ENCODE measurements around the gene CAND2.

GRCh38 chr3:12754313-12754712 is 42.2 kb upstream of the CAND2 start:
- TF ChIP-seq PAX8 (IDR thresholded peaks at IDR 0.05) (no peak), TBL1XR1 (IDR thresholded peaks at IDR 0.05; ENCODE audit: low read depth, low read length) (no peak)
- TF ChIP-seq, protein P1, sequence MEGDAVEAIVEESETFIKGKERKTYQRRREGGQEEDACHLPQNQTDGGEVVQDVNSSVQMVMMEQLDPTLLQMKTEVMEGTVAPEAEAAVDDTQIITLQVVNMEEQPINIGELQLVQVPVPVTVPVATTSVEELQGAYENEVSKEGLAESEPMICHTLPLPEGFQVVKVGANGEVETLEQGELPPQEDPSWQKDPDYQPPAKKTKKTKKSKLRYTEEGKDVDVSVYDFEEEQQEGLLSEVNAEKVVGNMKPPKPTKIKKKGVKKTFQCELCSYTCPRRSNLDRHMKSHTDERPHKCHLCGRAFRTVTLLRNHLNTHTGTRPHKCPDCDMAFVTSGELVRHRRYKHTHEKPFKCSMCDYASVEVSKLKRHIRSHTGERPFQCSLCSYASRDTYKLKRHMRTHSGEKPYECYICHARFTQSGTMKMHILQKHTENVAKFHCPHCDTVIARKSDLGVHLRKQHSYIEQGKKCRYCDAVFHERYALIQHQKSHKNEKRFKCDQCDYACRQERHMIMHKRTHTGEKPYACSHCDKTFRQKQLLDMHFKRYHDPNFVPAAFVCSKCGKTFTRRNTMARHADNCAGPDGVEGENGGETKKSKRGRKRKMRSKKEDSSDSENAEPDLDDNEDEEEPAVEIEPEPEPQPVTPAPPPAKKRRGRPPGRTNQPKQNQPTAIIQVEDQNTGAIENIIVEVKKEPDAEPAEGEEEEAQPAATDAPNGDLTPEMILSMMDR (IDR thresholded peaks at IDR 0.05 in 2 of 3, conservative IDR thresholded peaks at IDR 0.05 in 1 of 3; ENCODE audit: control insufficient read depth in 2 of 3, extremely low read depth in 1 of 3, insufficient read depth in 1 of 3, low read depth in 3 of 3, low read length in 3 of 3) = no peak

Measured in GM12878 (cell line).